Neuronal stem cell (in vitro differentiated cells): ENCODE data around the gene PRR13.

Source experiments
- DNase-seq: peaks from one replicate; pipeline ENCODE4 v3.0.0-alpha.2; 2013; ENCODE audit warnings: low spot score
- H2AFZ ChIP-seq: one replicate; pipeline ENCODE4 v1.6.1; 2013; ENCODE audit warnings: mild to moderate bottlenecking, low read length, inconsistent platforms
- H2AK5ac ChIP-seq: 2 replicates; pipeline ENCODE4 v1.6.1; 2013; ENCODE audit warnings: low read depth, mild to moderate bottlenecking, inconsistent platforms, low read length, moderate library complexity, mixed read lengths
- H2BK120ac ChIP-seq: 2 replicates; pipeline ENCODE4 v1.6.1; 2013; ENCODE audit warnings: low read depth, mild to moderate bottlenecking, inconsistent platforms, low read length, moderate library complexity, mixed read lengths
- H2BK12ac ChIP-seq: one replicate; pipeline ENCODE4 v1.6.1; 2013; ENCODE audit warnings: low read length, inconsistent platforms
- H2BK15ac ChIP-seq: 2 replicates; pipeline ENCODE4 v1.6.1; 2013; ENCODE audit warnings: mild to moderate bottlenecking, low read length, inconsistent platforms, mixed read lengths
- H2BK5ac ChIP-seq: one replicate; pipeline ENCODE4 v1.6.1; 2013; ENCODE audit warnings: inconsistent platforms, mild to moderate bottlenecking, low read length, moderate library complexity
- H3K14ac ChIP-seq: one replicate; pipeline ENCODE4 v1.6.1; 2013; ENCODE audit warnings: low read length, inconsistent platforms
- H3K18ac ChIP-seq: 2 replicates; pipeline ENCODE4 v1.6.1; 2013; ENCODE audit warnings: low read length, inconsistent platforms
- H3K23ac ChIP-seq: 2 replicates; pipeline ENCODE4 v1.6.1; 2013; ENCODE audit warnings: low read depth, mild to moderate bottlenecking, mixed read lengths, low read length, inconsistent platforms; ENCODE audit not compliant: poor library complexity
- H3K27ac ChIP-seq: replicated peaks from 3 replicates; pipeline ENCODE4 v1.5.1; 2013; ENCODE audit warnings: low read length, inconsistent platforms
- H3K27me3 ChIP-seq, 3 experiments: 2 replicates each; pipeline ENCODE4 v1.6.1; 2013; ENCODE audit warnings: low read length in 3 of 3, mild to moderate bottlenecking in 2 of 3, inconsistent platforms in 1 of 3, low read depth in 1 of 3, mixed read lengths in 1 of 3, moderate library complexity in 1 of 3; ENCODE audit not compliant: control insufficient read depth in 3 of 3, insufficient read depth in 3 of 3
- H3K36me3 ChIP-seq, 2 donors: replicated peaks in 1 of 2; 2 replicates each; pipeline ENCODE4 v1.6.1; 2013; ENCODE audit warnings: low read length in 2 of 2; ENCODE audit not compliant: control insufficient read depth in 2 of 2, insufficient read depth in 2 of 2
- H3K4ac ChIP-seq: 2 replicates; pipeline ENCODE4 v1.6.1; 2013; ENCODE audit warnings: inconsistent platforms, mild to moderate bottlenecking, low read length, moderate library complexity
- H3K4me1 ChIP-seq, 2 donors: 1 replicate in 1 of 2; 2 replicates in 1 of 2; pipeline ENCODE4 v1.6.1; 2013; ENCODE audit warnings: low read length in 2 of 2, low read depth in 1 of 2; ENCODE audit not compliant: control insufficient read depth in 2 of 2, insufficient read depth in 1 of 2
- H3K4me2 ChIP-seq: one replicate; pipeline ENCODE4 v1.6.1; 2013; ENCODE audit warnings: mild to moderate bottlenecking, low read length, inconsistent platforms; ENCODE audit not compliant: insufficient read depth, poor library complexity, severe bottlenecking
- H3K4me3 ChIP-seq, 2 donors: 2 replicates each; pipeline ENCODE4 v1.5.1; 2013; ENCODE audit warnings: low read length in 2 of 2, mild to moderate bottlenecking in 2 of 2, inconsistent platforms in 1 of 2, moderate library complexity in 1 of 2
- H3K79me1 ChIP-seq: one replicate; pipeline ENCODE4 v1.6.1; 2013; ENCODE audit warnings: low read depth, mild to moderate bottlenecking, inconsistent platforms, low read length, moderate library complexity
- H3K9ac ChIP-seq: one replicate; pipeline ENCODE4 v1.6.1; 2013; ENCODE audit warnings: mild to moderate bottlenecking, low read depth, low read length, inconsistent platforms; ENCODE audit not compliant: poor library complexity
- H3K9me3 ChIP-seq, 2 donors: replicated peaks in 1 of 2; 2 replicates each; pipeline versions ENCODE3 to v1.6.1; 2013; ENCODE audit warnings: low read length in 2 of 2, mild to moderate bottlenecking in 2 of 2, inconsistent platforms in 1 of 2, low read depth in 1 of 2, mixed read lengths in 1 of 2, moderate library complexity in 1 of 2; ENCODE audit not compliant: control insufficient read depth in 2 of 2, insufficient read depth in 1 of 2
- H4K8ac ChIP-seq: one replicate; pipeline ENCODE4 v1.6.1; 2013; ENCODE audit warnings: low read depth, mild to moderate bottlenecking, inconsistent platforms, low read length, moderate library complexity
- H4K91ac ChIP-seq: one replicate; pipeline ENCODE4 v1.6.1; 2013; ENCODE audit warnings: low read length, low read depth, mild to moderate bottlenecking, inconsistent platforms; ENCODE audit not compliant: poor library complexity
- WGBS, 2 donors: extraction: QIAGEN DNeasy Blood & Tissue Kit; methylation state at CpG; one replicate each; pipeline ENCODE4 v1.1.7; 2013; ENCODE audit warnings: missing lambda C conversion rate in 2 of 2, mixed read lengths in 1 of 2; ENCODE audit not compliant: insufficient read length in 2 of 2, insufficient replicate concordance in 1 of 2; ENCODE audit errors: extremely low coverage in 2 of 2; 5-methylcytosine and 5-hydroxymethylcytosine counted together

The PRR13 gene

GRCh38 chr12:53423597-53423996, 17.9 kb upstream of the PRR13 start, which contains the start of gene AMHR2:
Gene AMHR2, plus strand, starts transcription at chr12:53423855. Its CDS starts 80 bp downstream, at chr12:53423935.
- Histone ChIP-seq H3K4me3 (no peak within 1 kb of the TSS), H2BK120ac (no peak within 1 kb of the TSS), H3K27me3 (no peaks in the 10 kb centered on the region), H3K18ac (peak within 1 kb of the TSS; percentile 73), H2BK12ac (peak within 1 kb of the TSS; percentile 51), H3K23ac (no peak within 1 kb of the TSS), H3K4ac (no peak within 1 kb of the TSS), H3K79me1 (no peaks in the 10 kb centered on the region), H4K8ac (no peak within 1 kb of the TSS), H2BK15ac (peak within 1 kb of the TSS; percentile 26), H3K4me1 (peaks cover 15 to 19% of the 10 kb centered on the region in 2 donors), H3K27ac (no peak within 1 kb of the TSS), H3K4me2 (no peak within 1 kb of the TSS), H4K91ac (no peak within 1 kb of the TSS), H3K9ac (peak within 1 kb of the TSS; percentile 24), H2BK5ac (no peak within 1 kb of the TSS), H2AFZ (peak within 1 kb of the TSS; percentile 51), H3K14ac (peak within 1 kb of the TSS; percentile 73), H3K36me3 (no peaks in the 10 kb centered on the region), H3K9me3 (no peaks in the 10 kb centered on the region), H2AK5ac (peak within 1 kb of the TSS; percentile 42)
- no peak for DNase-seq
- WGBS, 2 donors, result no CpG with 5 or more reads among the region's 1 CpG

DNA sequence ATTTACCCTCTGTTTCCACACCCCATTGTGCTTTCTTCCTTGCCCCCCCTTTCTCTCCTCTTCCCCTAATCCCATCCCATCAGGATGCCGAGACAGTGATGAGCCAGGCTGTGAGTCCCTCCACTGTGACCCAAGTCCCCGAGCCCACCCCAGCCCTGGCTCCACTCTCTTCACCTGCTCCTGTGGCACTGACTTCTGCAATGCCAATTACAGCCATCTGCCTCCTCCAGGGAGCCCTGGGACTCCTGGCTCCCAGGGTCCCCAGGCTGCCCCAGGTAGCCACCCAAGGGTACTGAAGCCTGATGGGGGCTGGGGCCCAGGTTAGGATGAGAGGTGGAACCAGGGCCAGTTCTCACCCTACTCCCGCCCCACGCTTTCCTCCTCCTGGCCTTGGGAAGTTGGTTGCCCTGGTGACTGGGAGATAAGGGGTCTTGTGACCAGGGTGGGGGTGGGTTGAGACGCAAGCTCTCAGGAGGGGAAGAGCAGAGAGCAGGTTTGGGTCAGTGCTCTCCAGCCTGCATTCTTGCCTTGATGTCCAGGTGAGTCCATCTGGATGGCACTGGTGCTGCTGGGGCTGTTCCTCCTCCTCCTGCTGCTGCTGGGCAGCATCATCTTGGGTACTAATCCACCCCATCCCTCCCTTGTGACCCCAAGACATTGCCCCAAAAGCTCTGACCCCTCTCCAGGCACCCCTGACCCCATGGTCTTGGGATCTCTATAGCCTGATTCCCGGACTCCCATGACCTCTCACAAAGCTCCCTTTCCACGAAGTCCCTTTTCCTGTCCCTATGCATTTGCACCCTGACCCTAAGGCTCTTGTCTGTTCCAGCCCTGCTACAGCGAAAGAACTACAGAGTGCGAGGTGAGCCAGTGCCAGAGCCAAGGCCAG, 16.7 kb upstream of the PRR13 start:
- Histone ChIP-seq H2BK120ac (no peak overlapping the region), H3K27ac (no peak overlapping the region)
- DNase-seq, result no peak

GRCh38 chr12:53425515-53426150, 15.9 kb upstream of the PRR13 start:
- no peak overlapping the region for H3K14ac ChIP-seq
- H3K27me3 ChIP-seq, result peaks cover 0 to 9% (median 0%) of the 10 kb centered on the region in 3 experiments
- H3K79me1 ChIP-seq, result no peaks in the 10 kb centered on the region
- H2AK5ac ChIP-seq, result peak overlapping the region; percentile 54
- DNase-seq, result no peak
- H3K9me3 ChIP-seq, result no peaks in the 10 kb centered on the region
- no peak overlapping the region for H3K4me2 ChIP-seq
- no peaks in the 10 kb centered on the region for H3K36me3 ChIP-seq
- no peak overlapping the region for H3K4ac ChIP-seq
- H2BK120ac ChIP-seq, result no peak overlapping the region
- peak overlapping the region; percentile 81 for H2AFZ ChIP-seq
- H4K8ac ChIP-seq, result peak overlapping the region; percentile 43
- H3K18ac ChIP-seq, result peak overlapping the region; percentile 78
- no peak overlapping the region for H4K91ac ChIP-seq
- H2BK5ac ChIP-seq, result no peak overlapping the region
- H3K9ac ChIP-seq, result peak overlapping the region; percentile 31
- no peak overlapping the region for H3K27ac ChIP-seq
- no CpG with 5 or more reads among the region's 11 CpGs for WGBS, 2 donors
- H3K23ac ChIP-seq, result peak overlapping the region; percentile 52
- H3K4me1 ChIP-seq, result peaks cover 15 to 19% of the 10 kb centered on the region in 2 donors
- H2BK15ac ChIP-seq, result peak overlapping the region; percentile 26
- H2BK12ac ChIP-seq, result peak overlapping the region; percentile 30
- no peak overlapping the region for H3K4me3 ChIP-seq

More for the DNA sequence above, 16.7 kb upstream of the PRR13 start:
- peaks cover 0 to 4% (median 0%) of the 10 kb centered on the region in 3 experiments for H3K27me3 ChIP-seq
- H2AFZ ChIP-seq, result peak overlapping the region; percentile 81
- H3K4me1 ChIP-seq, result peaks cover 15 to 19% of the 10 kb centered on the region in 2 donors
- no peak overlapping the region for H2AK5ac ChIP-seq
- no peak overlapping the region for H3K23ac ChIP-seq
- WGBS, 2 donors, result no CpG with 5 or more reads among the region's 9 CpGs
- no peak overlapping the region for H4K8ac ChIP-seq
- H3K4ac ChIP-seq, result no peak overlapping the region
- peak overlapping the region; percentile 78 for H3K18ac ChIP-seq
- H2BK5ac ChIP-seq, result no peak overlapping the region
- H4K91ac ChIP-seq, result no peak overlapping the region
- H2BK15ac ChIP-seq, result peak overlapping the region; percentile 26
- no peak overlapping the region for H3K9ac ChIP-seq
- no peak overlapping the region for H3K4me2 ChIP-seq
- H3K36me3 ChIP-seq, result no peaks in the 10 kb centered on the region
- H3K9me3 ChIP-seq, result no peaks in the 10 kb centered on the region
- H2BK12ac ChIP-seq, result no peak overlapping the region
- peak overlapping the region; percentile 73 for H3K14ac ChIP-seq
- no peak overlapping the region for H3K4me3 ChIP-seq
- H3K79me1 ChIP-seq, result no peaks in the 10 kb centered on the region
